Measurements from ENCODE around the gene PLB1.

PLB1 gene

DNA sequence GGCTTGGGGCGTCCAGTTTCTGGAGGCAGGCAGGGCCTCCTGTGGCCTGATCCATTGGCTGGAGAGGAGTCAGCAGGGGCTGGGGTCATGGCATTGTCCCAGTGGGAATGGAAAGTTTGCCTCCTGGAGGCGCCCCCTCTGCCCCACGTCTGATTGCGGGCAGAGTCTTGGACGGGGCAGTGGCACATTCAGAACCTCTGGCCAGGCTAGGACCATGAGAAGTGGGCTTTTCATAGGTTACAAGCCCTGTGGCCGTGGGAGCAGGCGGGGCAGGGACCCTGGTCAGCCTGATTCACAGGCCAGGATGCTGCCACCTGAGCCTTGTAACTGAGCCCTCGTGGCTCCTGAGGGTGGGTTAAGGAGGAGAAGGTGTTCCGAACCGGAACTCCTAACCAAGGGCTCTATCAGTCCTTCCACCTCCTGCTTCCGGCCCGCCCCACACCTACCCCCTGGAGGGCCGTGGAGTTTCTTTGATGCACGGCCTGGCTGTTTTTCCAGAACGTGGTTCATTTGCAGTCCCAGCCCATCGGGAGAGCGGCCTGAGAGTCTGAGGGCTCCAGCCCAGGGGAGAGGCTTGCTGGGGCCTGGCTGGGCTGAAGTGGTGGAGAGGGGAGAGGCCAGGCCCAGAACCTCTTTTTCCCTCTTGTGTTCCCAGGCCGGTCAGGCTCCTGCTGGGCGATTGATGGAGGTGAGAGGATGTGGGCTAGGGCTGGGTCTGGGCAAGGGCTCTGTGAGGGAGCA is 43.9 kb upstream of the PLB1 start:
- FAIRE-seq, result no peak
- no peak for DNase-seq (ENCODE audit: insufficient read length, low spot score)
- TF ChIP-seq PAX5 (IDR thresholded peaks at IDR 0.05; ENCODE audit: insufficient read depth, low read length, severe bottlenecking) (no peak), POU2F2 (IDR thresholded peaks at IDR 0.05; ENCODE audit: low read depth, low read length) (no peak), SPI1 (IDR thresholded peaks at IDR 0.05; ENCODE audit: low read depth, low read length) (no peak), TAF1 (IDR thresholded peaks at IDR 0.05; ENCODE audit: low read depth, low read length) (no peak)

DNA sequence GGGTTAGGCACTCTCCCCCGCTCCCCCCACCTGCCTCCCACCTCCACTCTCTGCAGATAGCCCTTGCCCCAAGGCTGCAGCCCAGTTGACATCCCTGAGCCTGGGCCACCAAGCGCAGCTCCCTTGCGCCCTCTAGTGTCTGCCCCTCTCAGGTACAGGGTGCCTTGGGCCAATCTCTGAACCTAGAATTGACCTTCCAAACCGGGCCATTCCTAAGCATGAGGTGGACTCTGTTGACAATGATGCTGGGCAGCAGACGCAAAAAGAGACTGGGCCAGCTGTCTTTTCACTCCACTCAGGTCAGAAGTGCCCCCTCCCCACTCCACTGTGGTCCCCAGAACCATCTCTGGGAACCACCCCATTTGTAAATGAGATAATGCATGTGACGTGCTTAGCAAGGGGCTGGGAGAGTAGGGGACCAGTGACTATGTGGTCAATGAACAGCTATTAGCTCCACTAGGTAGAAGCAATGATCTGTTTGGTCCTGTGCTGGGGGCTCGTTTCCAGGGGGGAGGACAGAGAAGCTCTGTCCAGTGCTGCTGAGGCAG is 43.3 kb upstream of the PLB1 start:
- no peak for TF ChIP-seq SPI1 (IDR thresholded peaks at IDR 0.05; ENCODE audit: low read depth, low read length)
- peak; percentile 75 for DNase-seq (ENCODE audit: insufficient read length, low spot score)
- peak; percentile 45 for FAIRE-seq

DNA sequence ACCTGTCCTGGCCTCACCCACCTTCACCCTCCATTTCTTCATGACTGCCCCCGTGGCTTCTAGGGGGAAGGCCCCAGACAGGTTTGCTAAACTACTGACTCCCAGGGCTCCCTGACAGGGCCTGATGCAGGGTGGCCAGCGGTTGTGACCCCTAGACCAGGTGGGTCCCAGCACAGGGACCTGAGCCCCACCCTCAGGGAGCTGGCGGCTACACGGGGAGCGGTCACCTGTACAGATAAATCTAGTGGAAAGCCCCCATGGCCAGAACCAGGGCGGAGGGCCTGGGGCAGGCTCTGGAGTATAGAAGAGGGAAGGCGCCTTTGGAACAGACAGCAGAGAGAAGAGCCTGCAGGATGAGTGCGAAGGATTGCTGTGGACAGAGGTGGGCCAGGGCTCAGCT is 42.5 kb upstream of the PLB1 start:
- no peak for DNase-seq (ENCODE audit: insufficient read length, low spot score)
- FAIRE-seq, result no peak
- TF ChIP-seq POU2F2 (IDR thresholded peaks at IDR 0.05; ENCODE audit: low read depth, low read length) (no peak), POLR2AphosphoS5 (IDR thresholded peaks at IDR 0.05; ENCODE audit: low read depth, low read length) (no peak), POLR2A (IDR thresholded peaks at IDR 0.05; ENCODE audit: low read depth, low read length) (no peak), PAX5 (IDR thresholded peaks at IDR 0.05; ENCODE audit: insufficient read depth, low read length, severe bottlenecking) (no peak), TAF1 (IDR thresholded peaks at IDR 0.05; ENCODE audit: low read depth, low read length) (no peak), SPI1 (IDR thresholded peaks at IDR 0.05; ENCODE audit: low read depth, low read length) (no peak)

DNA sequence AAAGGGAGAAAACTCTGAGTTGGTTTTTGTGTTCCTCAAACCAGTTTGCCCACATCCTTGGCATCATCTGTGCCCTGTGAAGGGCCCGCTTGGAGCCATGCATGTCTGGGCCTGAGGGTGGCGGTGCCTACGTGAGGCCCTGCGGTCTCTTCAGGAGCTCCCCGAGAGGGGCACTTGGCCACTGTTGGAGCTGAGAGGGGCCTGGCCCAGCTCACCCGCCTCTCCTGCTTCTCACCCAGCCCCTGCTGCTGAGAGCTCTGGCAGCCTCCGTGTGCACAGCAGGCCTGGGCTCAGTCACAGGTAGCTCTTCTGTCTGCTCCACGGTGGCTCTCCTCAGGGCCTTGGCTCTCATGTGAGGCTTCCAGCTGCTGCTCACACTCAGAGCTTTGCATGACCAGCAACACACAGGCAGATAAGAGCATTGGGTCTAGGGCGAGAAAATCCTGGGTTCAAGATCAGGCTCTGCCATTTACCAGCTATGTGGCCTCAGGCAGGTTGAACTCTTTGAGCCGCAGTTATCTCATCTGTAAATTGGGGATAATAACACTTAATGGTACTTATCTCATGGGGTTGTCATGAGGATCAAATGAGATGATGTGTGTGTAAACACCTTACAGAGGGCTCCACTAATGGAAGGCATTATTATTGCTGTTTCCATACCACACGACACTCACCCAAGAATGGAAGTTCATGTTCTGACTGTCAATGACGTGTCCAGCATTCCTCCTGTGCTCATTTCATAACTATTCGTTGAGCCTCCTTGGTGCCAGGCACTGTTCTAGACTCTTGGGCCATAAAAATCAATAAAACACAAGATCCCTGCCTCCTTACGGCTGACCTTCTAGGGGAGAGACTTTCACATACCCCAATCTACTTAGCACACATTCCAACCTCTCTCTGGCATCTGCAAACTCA is 41.6 kb upstream of the PLB1 start:
- no peak for TF ChIP-seq POU2F2 (IDR thresholded peaks at IDR 0.05; ENCODE audit: low read depth, low read length)
- no peak for TF ChIP-seq TAF1 (IDR thresholded peaks at IDR 0.05; ENCODE audit: low read depth, low read length)
- no peak for TF ChIP-seq POLR2A (IDR thresholded peaks at IDR 0.05; ENCODE audit: low read depth, low read length)
- no peak for TF ChIP-seq SPI1 (IDR thresholded peaks at IDR 0.05; ENCODE audit: low read depth, low read length)
- TF ChIP-seq POLR2AphosphoS5 (IDR thresholded peaks at IDR 0.05; ENCODE audit: low read depth, low read length), result no peak
- TF ChIP-seq PAX5 (IDR thresholded peaks at IDR 0.05; ENCODE audit: insufficient read depth, low read length, severe bottlenecking), result no peak
- FAIRE-seq (no peak), DNase-seq (ENCODE audit: insufficient read length, low spot score) (no peak)

DNA sequence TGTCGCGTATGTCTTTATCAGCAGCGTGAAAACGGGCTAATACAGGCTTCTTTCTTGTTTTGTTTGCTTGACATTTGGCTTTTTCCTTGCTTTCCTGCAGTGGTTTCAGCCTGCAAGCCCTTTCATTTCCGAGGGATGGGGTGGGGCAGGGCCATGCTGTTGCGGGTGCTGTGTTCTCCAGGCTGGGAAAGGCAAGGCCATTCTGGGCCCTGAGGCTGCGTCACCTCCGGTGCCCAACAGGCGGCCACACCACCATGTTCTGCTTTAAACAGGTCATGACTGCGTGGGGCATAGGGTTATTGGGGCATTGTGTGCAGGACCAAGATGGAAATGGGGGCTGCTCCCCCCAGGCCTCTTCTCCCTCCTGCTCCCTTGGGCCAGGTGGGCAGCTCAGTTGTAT is 38.6 kb upstream of the PLB1 start:
- no peak for DNase-seq (ENCODE audit: insufficient read length, low spot score)
- no peak for TF ChIP-seq POU2F2 (IDR thresholded peaks at IDR 0.05; ENCODE audit: low read depth, low read length)
- no peak for TF ChIP-seq POLR2A (IDR thresholded peaks at IDR 0.05; ENCODE audit: low read depth, low read length)
- no peak for TF ChIP-seq TAF1 (IDR thresholded peaks at IDR 0.05; ENCODE audit: low read depth, low read length)
- no peak for TF ChIP-seq POLR2AphosphoS5 (IDR thresholded peaks at IDR 0.05; ENCODE audit: low read depth, low read length)
- no peak for TF ChIP-seq PAX5 (IDR thresholded peaks at IDR 0.05; ENCODE audit: insufficient read depth, low read length, severe bottlenecking)
- TF ChIP-seq SPI1 (IDR thresholded peaks at IDR 0.05; ENCODE audit: low read depth, low read length), result no peak
- FAIRE-seq, result no peak

DNA sequence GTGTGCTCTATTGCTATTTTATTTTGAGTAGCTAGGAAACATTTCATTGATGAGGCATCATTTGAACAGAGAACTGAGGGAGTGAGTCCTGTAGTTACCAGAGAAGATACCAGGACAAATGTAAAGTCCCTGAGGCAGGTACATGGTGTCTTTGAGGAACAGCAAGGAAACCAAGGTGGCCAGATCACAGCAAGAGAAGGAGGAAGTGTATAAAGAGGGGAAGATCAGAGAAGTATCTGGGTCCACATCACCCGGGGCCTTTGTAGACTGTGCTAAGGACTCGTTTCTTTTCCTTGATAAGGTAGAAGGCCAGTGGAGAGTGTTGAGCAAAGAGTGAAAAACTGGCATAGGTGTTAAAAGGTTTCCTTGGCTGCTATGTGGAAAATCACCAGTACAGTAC is 34.8 kb upstream of the PLB1 start:
- FAIRE-seq, result no peak
- no peak for DNase-seq (ENCODE audit: insufficient read length, low spot score)
- TF ChIP-seq PAX5 (IDR thresholded peaks at IDR 0.05; ENCODE audit: insufficient read depth, low read length, severe bottlenecking), result no peak
- no peak for TF ChIP-seq POLR2AphosphoS5 (IDR thresholded peaks at IDR 0.05; ENCODE audit: low read depth, low read length)
- no peak for TF ChIP-seq POLR2A (IDR thresholded peaks at IDR 0.05; ENCODE audit: low read depth, low read length)
- no peak; the same call in 1 of the 2 replicates for TF ChIP-seq SPI1 (IDR thresholded peaks at IDR 0.05; ENCODE audit: low read depth, low read length)
- no peak for TF ChIP-seq POU2F2 (IDR thresholded peaks at IDR 0.05; ENCODE audit: low read depth, low read length)
- no peak for TF ChIP-seq TAF1 (IDR thresholded peaks at IDR 0.05; ENCODE audit: low read depth, low read length)

DNA sequence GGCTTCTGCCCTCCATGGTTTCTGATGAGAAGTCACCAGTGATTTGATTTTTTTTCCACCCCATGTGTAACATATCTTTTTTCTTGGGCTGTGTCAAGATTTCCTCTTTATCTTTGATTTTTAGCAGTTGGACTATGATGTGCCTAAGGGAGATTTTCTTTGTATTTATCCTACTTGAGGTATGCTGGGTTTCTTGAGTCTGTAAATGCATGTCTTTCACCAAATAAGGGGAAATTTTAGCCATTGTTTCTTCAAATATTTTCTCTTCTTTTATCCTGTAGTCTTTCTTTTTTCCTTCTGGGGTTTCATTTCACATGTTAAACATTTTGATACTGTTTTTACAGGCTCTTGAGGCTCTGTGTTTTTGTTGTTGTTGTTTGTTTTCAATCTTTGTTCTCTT is 33.7 kb upstream of the PLB1 start:
- no peak for DNase-seq (ENCODE audit: insufficient read length, low spot score)
- TF ChIP-seq PAX5 (IDR thresholded peaks at IDR 0.05; ENCODE audit: insufficient read depth, low read length, severe bottlenecking) (no peak), POU2F2 (IDR thresholded peaks at IDR 0.05; ENCODE audit: low read depth, low read length) (no peak), TAF1 (IDR thresholded peaks at IDR 0.05; ENCODE audit: low read depth, low read length) (no peak), SPI1 (IDR thresholded peaks at IDR 0.05; ENCODE audit: low read depth, low read length) (no peak)
- FAIRE-seq, result no peak

DNA sequence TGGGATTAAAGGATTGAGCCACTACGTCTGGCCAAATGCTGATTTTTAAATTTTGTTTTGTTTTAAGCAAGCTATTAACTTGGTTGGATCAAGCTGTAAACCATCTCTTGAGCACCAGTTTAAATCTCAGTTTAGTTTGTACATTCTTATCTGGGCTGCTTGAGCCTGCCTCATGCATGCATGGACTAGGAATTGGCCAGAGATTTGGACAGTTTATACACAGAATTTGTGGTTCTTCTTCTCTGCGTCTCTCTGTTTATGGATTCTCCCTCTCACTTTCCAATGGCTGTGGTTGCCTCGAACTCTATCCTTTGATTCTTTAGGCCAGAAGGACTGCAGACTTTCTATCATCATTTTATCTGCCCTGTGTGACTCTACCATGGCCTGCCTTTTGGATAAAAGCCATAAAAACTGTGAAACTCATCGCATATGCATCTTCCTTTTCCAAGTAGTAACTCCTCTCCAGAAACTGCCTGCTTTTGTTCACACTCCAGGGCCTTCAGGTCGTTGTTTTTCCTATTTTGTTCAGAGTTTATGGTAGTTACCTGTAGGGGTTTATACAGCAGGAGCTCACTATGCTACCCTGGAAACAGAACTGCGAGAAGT is 32.5 kb upstream of the PLB1 start:
- FAIRE-seq, result no peak
- TF ChIP-seq POLR2A (IDR thresholded peaks at IDR 0.05; ENCODE audit: low read depth, low read length) (no peak), POLR2AphosphoS5 (IDR thresholded peaks at IDR 0.05; ENCODE audit: low read depth, low read length) (no peak), PAX5 (IDR thresholded peaks at IDR 0.05; ENCODE audit: insufficient read depth, low read length, severe bottlenecking) (no peak), TAF1 (IDR thresholded peaks at IDR 0.05; ENCODE audit: low read depth, low read length) (no peak), SPI1 (IDR thresholded peaks at IDR 0.05; ENCODE audit: low read depth, low read length) (no peak), POU2F2 (IDR thresholded peaks at IDR 0.05; ENCODE audit: low read depth, low read length) (no peak)
- DNase-seq (ENCODE audit: insufficient read length, low spot score), result no peak

DNA sequence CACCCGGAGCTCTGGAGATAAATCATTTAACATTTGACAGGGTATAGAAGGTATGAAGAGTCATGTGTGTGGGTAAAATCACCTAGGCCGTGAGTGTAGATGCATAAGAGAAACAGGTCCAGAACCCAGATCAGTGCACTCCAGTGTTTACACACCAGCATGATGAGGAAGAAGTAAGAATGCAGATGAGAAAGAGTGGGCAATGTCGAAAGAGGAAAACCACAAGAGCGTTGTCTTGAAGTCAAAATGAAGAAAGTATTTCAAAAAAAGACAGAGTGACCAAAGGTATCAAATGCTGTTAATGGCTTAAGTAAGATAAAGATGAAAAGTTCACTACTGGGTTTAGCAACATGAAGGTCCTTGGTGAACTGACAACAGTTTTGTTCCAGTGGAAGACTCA is 32.0 kb upstream of the PLB1 start:
- no peak for DNase-seq (ENCODE audit: insufficient read length, low spot score)
- TF ChIP-seq SPI1 (IDR thresholded peaks at IDR 0.05; ENCODE audit: low read depth, low read length) (no peak), POU2F2 (IDR thresholded peaks at IDR 0.05; ENCODE audit: low read depth, low read length) (no peak), POLR2AphosphoS5 (IDR thresholded peaks at IDR 0.05; ENCODE audit: low read depth, low read length) (no peak), POLR2A (IDR thresholded peaks at IDR 0.05; ENCODE audit: low read depth, low read length) (no peak), PAX5 (IDR thresholded peaks at IDR 0.05; ENCODE audit: insufficient read depth, low read length, severe bottlenecking) (no peak), TAF1 (IDR thresholded peaks at IDR 0.05; ENCODE audit: low read depth, low read length) (no peak)
- no peak for FAIRE-seq

Data from GM12891 (cell line).